BLaER1 (cell line): Measurements from ENCODE around the gene WWOX.
A peak's percentile ranks its signal among the peaks of the same experiment; 100 is the strongest.

Experiments
- H3K27ac ChIP-seq: shearing (Covaris generic); formaldehyde crosslinking; 2 replicates; pipeline ENCODE4 v1.8.1; 2022
- H3K27me3 ChIP-seq: shearing (Covaris generic); formaldehyde crosslinking; 2 replicates; pipeline ENCODE4 v1.8.1; 2022
- H3K36me3 ChIP-seq: shearing (Covaris generic); formaldehyde crosslinking; 2 replicates; pipeline ENCODE4 v1.8.1; 2022
- H3K4me1 ChIP-seq: shearing (Covaris generic); formaldehyde crosslinking; 2 replicates; pipeline ENCODE4 v1.8.1; 2022
- H3K4me2 ChIP-seq: shearing (Covaris generic); formaldehyde crosslinking; 2 replicates; pipeline ENCODE4 v1.8.1; 2022
- H3K4me3 ChIP-seq: shearing (Covaris generic); formaldehyde crosslinking; 2 replicates; pipeline ENCODE4 v1.8.1; 2022
- H3K9ac ChIP-seq: shearing (Covaris generic); formaldehyde crosslinking; 2 replicates; pipeline ENCODE4 v1.8.1; 2022
- H3K9me3 ChIP-seq: shearing (Covaris generic); formaldehyde crosslinking; 2 replicates; pipeline ENCODE4 v1.8.1; 2022
- H4K20me1 ChIP-seq: shearing (Covaris generic); formaldehyde crosslinking; 2 replicates; pipeline ENCODE4 v1.8.1; 2022
- Cebpa-rat ChIP-seq: shearing (Covaris generic); IDR thresholded peaks from 2 replicates; pipeline ENCODE4 v1.8.1; 2022

WWOX gene

DNA sequence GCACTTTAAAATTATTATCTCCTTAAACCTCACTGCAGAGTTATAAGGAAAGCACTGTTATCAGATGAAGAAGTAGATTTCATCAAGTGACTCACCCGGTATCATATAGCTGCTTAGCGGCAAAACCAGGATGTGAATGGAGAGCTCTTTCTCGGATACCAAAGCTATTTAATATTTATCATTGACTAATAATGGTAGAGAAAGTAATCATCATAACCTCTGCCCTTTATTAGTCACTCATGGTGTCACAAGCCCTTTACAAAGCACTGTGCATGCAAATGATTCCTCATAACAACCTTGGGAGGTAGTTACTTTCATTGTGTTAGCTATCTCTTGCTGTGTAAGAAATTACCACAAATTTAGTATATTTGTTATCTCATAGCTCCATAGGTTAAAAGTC lies 908.2 kb downstream of the WWOX start:
- Histone ChIP-seq H3K4me2 (no peak overlapping the region), H3K4me1 (peaks cover 22% of the 10 kb centered on the region), H3K36me3 (no peaks in the 10 kb centered on the region), H3K27me3 (no peaks in the 10 kb centered on the region), H3K9me3 (no peaks in the 10 kb centered on the region), H3K27ac (no peak overlapping the region), H3K4me3 (no peak overlapping the region), H4K20me1 (no peaks in the 10 kb centered on the region), H3K9ac (no peak overlapping the region)
- TF ChIP-seq Cebpa-rat, result no peak

DNA sequence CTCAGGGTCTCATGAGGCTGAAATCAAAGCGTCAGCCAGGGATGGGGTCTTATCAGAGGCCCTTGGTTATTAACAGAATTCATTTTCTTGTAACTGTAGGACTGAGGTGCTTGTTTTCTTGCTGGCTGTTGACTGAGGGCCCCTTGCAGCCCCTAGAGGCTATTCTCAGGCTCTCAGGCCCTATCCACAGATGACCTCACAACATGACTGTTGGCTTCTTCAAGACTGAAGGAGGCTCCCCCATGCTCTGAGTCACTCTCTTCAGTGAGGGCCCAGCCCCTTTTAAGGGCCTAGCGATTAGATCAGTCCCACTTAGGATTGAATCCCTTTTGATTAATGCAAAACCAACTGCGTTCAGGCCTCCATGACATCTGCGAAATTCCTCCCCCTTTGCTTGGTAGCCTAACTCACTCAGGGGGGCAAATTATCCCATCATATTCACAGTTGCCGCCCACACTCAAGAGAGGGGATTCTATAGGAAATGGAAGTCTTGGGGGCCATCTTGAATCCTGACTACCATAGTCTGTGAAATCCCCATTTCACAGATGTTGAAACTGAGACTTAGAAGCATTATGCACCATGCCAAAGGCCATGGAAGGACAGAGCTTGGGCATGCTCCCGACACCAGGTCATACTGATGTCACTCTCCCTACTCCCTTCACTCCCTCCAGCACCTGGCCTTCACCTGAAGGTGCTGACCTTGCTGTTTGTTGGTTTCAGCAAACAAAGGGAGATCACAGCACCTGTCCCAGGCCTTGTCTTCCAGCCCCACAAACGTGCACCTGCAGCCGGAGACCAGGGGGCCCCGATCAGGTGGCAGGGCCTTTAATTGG lies 908.8 kb downstream of the WWOX start:
- Histone ChIP-seq H3K9ac (no peak overlapping the region), H3K4me1 (peaks cover 28% of the 10 kb centered on the region), H3K27me3 (no peaks in the 10 kb centered on the region), H3K36me3 (no peaks in the 10 kb centered on the region), H3K9me3 (no peaks in the 10 kb centered on the region), H3K4me3 (no peak overlapping the region), H4K20me1 (no peaks in the 10 kb centered on the region), H3K27ac (no peak overlapping the region), H3K4me2 (no peak overlapping the region)
- no peak for TF ChIP-seq Cebpa-rat

DNA sequence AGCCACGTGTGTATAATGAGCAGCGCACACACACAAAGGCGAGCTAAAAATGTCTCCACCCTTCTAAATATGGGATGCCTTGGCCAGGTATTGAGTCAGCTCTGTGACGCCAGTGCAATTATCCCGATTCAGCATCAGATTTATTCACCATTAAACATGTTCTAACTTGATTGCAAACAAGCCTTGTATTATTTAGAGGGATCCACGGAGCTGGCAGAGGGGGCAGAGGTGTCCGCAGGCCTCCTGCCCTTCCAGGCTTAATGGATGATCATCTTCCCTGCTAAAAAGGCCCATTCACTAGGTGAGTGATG lies 909.4 kb downstream of the WWOX start:
- no peaks in the 10 kb centered on the region for H4K20me1 ChIP-seq
- H3K9ac ChIP-seq, result no peak overlapping the region
- H3K27ac ChIP-seq, result no peak overlapping the region
- H3K4me2 ChIP-seq, result no peak overlapping the region
- no peaks in the 10 kb centered on the region for H3K27me3 ChIP-seq
- no peaks in the 10 kb centered on the region for H3K36me3 ChIP-seq
- peaks cover 34% of the 10 kb centered on the region for H3K4me1 ChIP-seq
- no peak for TF ChIP-seq Cebpa-rat
- H3K4me3 ChIP-seq, result no peak overlapping the region
- no peaks in the 10 kb centered on the region for H3K9me3 ChIP-seq

DNA sequence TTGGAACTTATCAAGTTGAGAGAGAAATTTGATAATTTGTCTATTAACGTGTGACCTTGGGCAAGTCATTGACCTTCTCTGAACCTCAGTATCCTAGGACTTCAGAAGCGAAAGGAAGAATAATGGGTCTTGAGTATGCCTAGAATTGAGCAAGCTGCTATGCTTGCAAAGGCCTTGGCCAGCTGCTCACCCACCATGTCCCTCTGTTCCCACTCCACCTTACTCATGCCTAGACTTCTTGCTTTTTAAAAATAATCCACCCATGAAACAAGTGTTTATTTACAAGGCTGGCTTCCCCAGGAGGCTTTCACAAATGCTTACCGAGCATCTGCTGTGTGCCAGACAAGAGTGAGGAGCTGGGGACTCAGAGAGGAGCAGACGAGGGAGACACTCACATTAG lies 910.4 kb downstream of the WWOX start:
- H3K4me2 ChIP-seq, result peak overlapping the region; percentile 36
- no peak overlapping the region for H3K4me3 ChIP-seq
- H3K36me3 ChIP-seq, result no peaks in the 10 kb centered on the region
- no peak for TF ChIP-seq Cebpa-rat
- no peak overlapping the region for H3K9ac ChIP-seq
- H3K27ac ChIP-seq, result no peak overlapping the region
- H3K27me3 ChIP-seq, result no peaks in the 10 kb centered on the region
- H4K20me1 ChIP-seq, result no peaks in the 10 kb centered on the region
- peaks cover 44% of the 10 kb centered on the region for H3K4me1 ChIP-seq
- H3K9me3 ChIP-seq, result no peaks in the 10 kb centered on the region

DNA sequence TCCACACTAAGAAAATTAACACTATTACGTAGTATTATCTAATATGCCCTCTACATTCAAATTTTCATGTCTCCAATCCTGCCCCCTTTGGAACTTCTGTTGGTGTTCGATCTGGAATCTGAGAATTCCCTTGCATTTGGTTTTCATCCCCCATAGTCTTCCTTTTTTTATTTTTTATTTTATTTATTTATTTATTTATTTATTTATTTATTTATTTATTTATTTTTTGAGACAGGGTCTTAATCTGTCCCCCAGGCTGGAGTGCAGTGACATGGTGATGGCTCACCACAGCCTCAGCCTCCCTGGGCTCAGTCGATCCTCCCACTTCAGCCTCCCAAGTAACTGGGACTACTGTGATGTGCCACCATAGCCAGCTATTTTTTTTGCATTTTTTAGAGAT lies 911.8 kb downstream of the WWOX start:
- no peaks in the 10 kb centered on the region for H3K9me3 ChIP-seq
- no peak overlapping the region for H3K4me3 ChIP-seq
- H3K27me3 ChIP-seq, result no peaks in the 10 kb centered on the region
- no peaks in the 10 kb centered on the region for H4K20me1 ChIP-seq
- no peaks in the 10 kb centered on the region for H3K36me3 ChIP-seq
- H3K4me1 ChIP-seq, result peaks cover 58% of the 10 kb centered on the region
- H3K4me2 ChIP-seq, result no peak overlapping the region
- no peak overlapping the region for H3K27ac ChIP-seq
- no peak overlapping the region for H3K9ac ChIP-seq
- TF ChIP-seq Cebpa-rat, result no peak

DNA sequence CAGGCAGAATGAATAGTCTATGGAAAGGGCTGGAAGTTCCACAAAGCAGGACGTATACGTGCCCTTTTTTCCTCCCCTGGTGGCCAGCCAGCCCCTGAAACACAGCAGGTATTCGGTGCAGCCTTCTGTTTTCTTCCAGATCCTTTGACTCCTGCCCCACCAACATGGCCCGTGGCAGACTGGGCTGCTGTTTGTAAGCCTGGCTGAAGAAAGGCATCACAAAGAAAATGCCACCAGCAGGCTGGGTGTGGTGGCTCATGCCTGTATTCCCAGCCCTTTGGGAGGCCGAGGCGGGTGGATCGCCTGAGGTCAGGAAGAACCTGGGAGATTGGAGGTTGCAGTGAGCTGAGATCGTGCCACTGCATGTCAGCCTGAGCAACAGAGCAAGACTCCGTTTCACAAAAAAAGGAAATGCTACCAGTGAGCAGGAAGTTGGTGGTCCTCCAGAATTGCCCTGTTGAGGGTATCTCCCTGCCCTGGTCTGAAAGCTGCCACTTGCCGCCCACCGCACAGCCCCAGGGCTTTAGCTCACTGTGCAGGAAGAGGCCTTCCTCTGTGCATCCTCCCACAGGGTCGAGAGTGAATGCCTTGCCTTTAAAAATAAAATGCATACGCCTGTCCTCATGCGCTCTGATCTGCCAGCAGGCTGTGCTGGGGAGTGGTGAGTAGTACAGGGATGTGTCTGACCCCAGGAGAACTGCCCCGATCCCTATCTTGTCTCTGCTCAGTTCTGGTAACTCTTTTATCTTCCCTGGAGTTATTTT lies 913.4 kb downstream of the WWOX start:
- Histone ChIP-seq H3K9ac (peak overlapping the region; percentile 72), H3K4me1 (peaks cover 74% of the 10 kb centered on the region), H3K9me3 (peaks cover 6% of the 10 kb centered on the region), H3K4me2 (peak overlapping the region; percentile 92), H3K27me3 (no peaks in the 10 kb centered on the region), H4K20me1 (no peaks in the 10 kb centered on the region), H3K36me3 (no peaks in the 10 kb centered on the region), H3K4me3 (peak overlapping the region; percentile 59), H3K27ac (peak overlapping the region; percentile 78)
- TF ChIP-seq Cebpa-rat, result no peak

DNA sequence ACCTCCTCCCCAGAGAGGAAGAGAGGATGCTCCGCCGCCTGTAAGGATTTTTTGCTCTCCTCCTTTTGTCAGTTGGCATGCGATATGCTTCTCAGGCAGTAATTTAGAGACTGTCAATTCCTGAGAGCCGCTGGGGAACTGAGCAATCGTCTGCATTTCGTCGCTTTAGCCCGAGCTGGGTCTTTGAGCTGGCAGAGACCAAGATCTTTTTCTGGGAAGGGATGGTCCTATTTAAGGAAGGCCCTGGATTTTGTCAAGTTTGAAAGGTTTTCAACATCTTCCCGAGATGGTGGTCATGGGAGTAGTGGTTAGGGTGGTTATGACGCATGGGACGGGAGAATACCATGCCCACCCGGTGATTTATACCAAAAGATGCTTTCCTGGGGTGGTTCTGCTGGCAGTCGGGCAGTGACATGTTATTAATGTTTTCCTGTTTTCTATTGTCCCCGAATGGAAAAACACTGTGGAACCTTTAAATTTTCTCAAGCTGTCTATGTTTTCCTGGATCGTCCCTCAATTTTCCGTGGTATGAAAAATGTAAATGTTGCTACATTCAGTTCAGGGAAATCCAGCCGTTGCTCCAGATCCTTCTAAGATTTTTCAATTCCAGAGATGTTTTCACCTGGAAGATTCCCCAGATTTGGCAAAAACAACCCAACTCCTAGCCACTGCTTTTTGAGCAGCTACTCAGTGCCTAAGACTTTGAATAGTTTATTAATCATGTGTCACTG lies 914.6 kb downstream of the WWOX start:
- Histone ChIP-seq H3K9ac (peak overlapping the region; percentile 72), H3K9me3 (peaks cover 11% of the 10 kb centered on the region), H3K4me1 (peaks cover 86% of the 10 kb centered on the region), H3K27ac (peak overlapping the region; percentile 78), H3K36me3 (no peaks in the 10 kb centered on the region), H3K4me3 (peak overlapping the region; percentile 59), H3K4me2 (peak overlapping the region; percentile 92), H4K20me1 (no peaks in the 10 kb centered on the region), H3K27me3 (no peaks in the 10 kb centered on the region)
- no peak for TF ChIP-seq Cebpa-rat

DNA sequence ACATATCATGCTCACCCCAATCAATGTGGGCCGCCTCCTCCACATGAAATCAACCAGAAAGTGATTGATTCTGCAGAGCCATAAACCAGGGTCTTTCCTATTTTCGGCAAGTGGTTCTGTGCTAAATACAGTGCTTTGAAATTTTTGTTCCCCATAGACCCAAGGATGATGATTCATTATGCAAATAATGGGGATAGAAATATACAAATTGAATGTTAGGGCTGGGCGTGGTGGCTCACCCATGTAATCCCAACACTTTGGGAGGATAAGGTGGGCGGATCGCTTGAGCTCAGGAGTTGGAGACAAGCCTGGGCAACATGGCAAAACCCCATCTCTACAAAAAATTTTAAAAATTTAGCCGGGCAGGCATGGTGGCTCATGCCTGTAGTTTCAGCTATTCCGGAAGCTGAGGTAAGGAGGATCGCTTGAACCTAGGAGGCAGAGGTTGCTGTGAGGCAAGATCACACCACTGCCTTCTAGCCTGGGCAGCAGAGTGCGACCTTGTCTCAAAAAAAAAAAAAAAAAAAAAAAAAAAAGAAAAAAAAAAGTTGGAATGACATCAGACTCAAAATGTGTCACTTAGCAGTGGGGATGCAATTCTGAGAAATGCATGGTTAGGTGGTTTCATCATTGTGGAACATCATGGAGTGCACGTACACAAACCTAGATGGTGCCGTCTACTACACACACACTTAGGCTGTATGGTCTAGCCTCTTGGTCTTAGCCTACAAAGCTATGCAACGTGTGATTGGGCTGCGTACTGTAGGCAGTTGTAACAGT lies 919.4 kb downstream of the WWOX start:
- no peaks in the 10 kb centered on the region for H4K20me1 ChIP-seq
- H3K9ac ChIP-seq, result no peak overlapping the region
- no peaks in the 10 kb centered on the region for H3K36me3 ChIP-seq
- peaks cover 11% of the 10 kb centered on the region for H3K9me3 ChIP-seq
- peaks cover 70% of the 10 kb centered on the region for H3K4me1 ChIP-seq
- 0 out of 2 replicates have a peak overlapping the region, but pooled peaks have one; percentile 42 for H3K27ac ChIP-seq
- no peak overlapping the region for H3K4me3 ChIP-seq
- no peak for TF ChIP-seq Cebpa-rat
- no peaks in the 10 kb centered on the region for H3K27me3 ChIP-seq
- H3K4me2 ChIP-seq, result peak overlapping the region; percentile 56

DNA sequence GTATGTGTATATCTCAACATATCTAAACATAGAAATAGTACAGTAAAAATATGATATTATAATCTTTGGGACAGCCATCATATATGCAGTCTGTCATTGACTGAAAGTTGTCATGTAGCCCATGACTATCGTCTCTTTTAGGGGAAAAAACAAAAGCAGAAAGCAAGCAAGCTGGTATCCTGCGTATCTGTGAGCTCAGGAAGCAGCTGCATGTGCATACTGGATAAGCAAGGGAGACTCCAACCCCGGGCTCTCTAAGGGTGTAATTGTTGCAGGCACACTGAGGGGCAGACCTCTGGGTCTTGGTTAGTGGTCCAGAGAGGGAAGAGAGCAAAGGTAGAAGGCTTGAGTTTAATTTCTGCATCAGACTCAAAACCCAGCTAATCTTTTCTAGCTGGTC lies 920.0 kb downstream of the WWOX start:
- no peak for TF ChIP-seq Cebpa-rat
- H3K36me3 ChIP-seq, result no peaks in the 10 kb centered on the region
- H3K4me2 ChIP-seq, result peak overlapping the region; percentile 56
- no peaks in the 10 kb centered on the region for H3K27me3 ChIP-seq
- peaks cover 11% of the 10 kb centered on the region for H3K9me3 ChIP-seq
- peak overlapping the region; percentile 42; the same call in 1 of the 2 replicates for H3K27ac ChIP-seq
- peaks cover 64% of the 10 kb centered on the region for H3K4me1 ChIP-seq
- H3K4me3 ChIP-seq, result no peak overlapping the region
- H4K20me1 ChIP-seq, result no peaks in the 10 kb centered on the region
- H3K9ac ChIP-seq, result no peak overlapping the region; the same call in 1 of the 2 replicates
